Dermis microvascular lymphatic vessel endothelial cell (primary cell): ENCODE data around the gene DDX42. TPM values are rescaled to one million over a fixed set of nuclear protein-coding genes. Genes with fewer than 3 reads are reported as not detected.
A peak's percentile ranks its signal among the peaks of the same experiment; 100 is the strongest.
"Not testable (repeated sequence)": the region's sequence is repeated elsewhere in the genome, so short reads cannot be mapped to it uniquely, and the experiment has no call there.

Experiments
- DNase-seq, 2 donors: peaks; one replicate each; pipeline versions ENCODE4 v3.0.0 to v3.0.0-alpha.2; 2010; ENCODE audit warnings: low read depth in 2 of 2
- total RNA-seq: library from RNA; depleted of rRNA; stranded (reverse); fragments of >200 nt; gene quantifications from 2 replicates; pipeline ENCODE4 v1.2.1, GENCODE V29; 2014

DDX42 gene
- total RNA-seq, 1 donor from 2014 or later = 36.1 TPM

DNA sequence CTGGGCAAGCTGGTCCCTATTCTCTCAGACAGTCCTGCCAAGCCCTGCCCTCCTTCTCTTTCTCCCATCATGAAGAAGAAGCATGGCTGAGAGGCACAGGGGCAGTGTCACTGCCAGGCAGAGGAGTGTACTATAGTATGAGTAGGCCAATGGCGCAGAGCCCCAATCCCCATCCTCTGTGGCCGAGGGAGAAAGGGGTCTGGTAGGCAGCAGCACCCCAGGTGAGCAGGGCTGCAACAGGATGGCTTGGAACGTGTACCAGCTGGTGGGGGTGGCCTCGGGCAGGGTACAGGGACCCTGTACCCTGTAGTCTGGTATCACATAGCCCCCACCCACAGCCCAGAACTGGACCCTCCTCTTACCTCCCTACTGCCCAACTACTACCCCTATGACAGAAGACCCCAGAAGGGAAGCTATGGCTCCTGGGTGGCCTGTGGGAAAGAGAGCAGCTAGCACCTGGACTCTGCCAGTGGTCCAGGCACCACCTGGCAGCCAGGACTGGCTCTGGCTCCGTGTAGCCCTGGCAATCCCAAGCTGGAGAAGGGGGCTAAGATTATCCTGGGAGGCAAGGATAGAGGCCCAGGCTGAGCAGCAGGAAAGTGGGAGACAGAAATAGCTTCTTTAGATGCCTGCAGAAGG, 64.1 kb downstream of the DDX42 start:
- DNase-seq = no peak

GRCh38 chr17:63838631-63839171, 64.7 kb downstream of the DDX42 start:
- no peak for DNase-seq

DNA sequence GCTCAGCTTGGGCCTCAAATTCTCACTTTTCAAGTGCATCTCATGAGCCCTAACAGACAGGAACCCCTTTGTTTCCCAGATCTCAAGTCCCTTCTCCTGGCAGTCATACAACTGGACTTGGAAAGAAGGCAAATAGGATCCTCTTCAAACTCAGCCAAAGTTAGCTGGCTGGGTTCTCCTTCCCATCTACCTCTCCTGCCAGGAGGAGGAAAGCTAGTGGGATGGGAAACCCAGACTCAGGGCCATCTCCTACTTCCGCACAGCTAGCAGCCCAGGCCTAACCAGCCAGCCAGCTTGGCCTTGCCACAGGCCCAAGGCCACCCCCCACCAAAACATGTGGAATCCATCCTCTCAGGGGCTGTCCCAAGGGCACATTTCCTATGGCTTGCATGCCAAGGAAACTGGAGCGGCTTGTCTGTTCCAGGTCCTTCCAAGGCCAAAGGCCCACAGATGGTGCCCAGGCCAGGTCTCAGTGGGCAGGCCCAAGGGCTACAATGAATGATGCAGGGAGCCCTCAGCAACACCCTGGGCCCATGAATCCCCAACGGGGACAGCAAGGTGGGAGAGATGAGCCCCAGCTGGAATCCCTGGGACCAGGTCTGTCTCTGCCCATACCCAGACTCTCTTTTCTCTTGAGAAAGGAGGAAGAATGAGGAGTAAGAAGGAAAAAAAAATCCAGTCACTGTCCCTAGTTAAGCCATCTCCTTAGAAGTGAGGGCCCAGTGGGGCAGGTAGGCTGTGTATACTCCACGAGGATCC, 66.8 kb downstream of the DDX42 start:
- DNase-seq = no peak

DNA sequence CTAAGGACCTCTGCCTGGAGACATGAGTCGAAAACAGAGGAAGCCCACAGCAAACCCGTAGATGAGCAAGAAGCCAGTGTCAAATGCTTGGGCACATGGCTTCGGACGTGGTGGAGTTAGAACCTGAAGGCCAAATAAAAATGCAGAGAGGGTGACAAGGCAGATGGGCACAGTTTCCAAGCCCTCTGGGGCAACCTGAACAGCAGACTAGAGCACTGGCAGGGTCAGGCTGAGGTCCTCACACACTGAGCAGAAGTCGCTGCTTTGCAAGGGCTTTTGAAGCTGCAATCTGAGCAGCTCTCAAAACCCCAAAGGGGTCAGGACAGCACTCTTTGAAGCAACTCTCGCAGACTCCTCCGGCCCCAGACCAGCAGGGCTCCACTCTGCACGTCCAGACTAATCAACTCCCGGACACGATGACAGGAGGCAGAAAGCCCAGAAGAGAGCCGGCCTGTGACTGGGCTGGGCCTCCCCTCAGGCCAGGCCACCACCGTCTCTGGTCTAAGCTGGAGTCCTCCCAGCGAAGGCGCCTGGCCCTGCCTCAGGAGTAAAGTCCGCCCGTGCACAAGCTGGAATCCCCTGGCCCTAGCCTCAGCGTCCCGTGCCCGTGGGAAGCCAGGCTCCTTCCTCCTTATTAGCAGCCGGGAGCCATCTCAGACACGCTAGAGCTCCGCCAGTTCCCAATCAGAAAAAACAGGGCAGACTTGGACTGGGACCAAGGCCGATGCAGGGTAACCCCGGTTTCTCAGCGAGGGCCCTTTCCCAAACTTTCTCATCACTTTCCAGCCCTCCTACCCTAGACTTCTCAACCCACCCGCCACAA, 67.6 kb downstream of the DDX42 start:
- peak in 1 of 2 donors; percentile 39 for DNase-seq

DNA sequence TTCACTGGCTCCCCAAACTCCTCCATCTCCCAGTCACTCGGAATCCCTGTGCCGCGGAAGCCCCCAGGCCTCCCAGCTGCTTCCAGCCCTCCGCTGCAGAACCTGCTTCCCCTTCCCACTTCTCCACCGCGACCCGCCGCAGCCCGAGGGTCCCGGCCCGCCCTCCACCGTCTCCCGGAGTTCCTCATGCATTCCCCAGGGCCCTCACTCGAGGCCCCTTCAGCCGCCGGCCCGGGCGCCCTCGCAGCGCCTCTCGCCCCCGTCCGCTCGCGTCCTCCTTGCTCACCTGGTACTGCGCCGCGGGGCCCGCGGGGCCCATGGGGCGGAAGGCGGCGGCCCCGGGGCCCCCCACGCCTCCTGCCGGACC, 68.2 kb downstream of the DDX42 start:
- no peak for DNase-seq

GRCh38 chr17:63842540-63843386, 68.8 kb downstream of the DDX42 start, which contains the start of gene SMARCD2:
TSS of gene SMARCD2 (minus strand) at chr17:63842685. CDS start at chr17:63842674, 11 bp downstream.
- peak; percentile 99 for DNase-seq

GRCh38 chr17:63843387-63843888, 69.5 kb downstream of the DDX42 start:
- peak; percentile 49 to 78 for DNase-seq

GRCh38 chr17:63843910-63844677, 70.1 kb downstream of the DDX42 start:
- DNase-seq = no peak

DNA sequence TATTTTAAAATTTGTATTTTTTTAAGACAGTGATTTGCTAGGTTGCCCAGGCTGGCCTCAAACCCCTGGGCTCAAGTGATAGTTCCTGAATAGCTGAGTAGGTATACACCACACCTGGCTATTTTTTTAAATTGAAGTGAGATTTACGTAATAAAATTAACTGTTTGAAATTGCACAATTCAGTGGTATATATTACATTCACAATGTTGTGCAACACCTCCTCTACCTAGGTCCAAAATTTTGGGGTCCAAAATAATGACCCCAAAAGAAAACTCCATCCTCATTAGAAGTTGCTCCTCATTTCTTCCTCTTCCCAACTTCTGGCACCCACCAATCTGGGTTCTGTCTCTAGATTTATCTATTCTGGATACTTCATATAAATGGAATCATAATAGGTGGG, 71.5 kb downstream of the DDX42 start:
- DNase-seq = no peak

DNA sequence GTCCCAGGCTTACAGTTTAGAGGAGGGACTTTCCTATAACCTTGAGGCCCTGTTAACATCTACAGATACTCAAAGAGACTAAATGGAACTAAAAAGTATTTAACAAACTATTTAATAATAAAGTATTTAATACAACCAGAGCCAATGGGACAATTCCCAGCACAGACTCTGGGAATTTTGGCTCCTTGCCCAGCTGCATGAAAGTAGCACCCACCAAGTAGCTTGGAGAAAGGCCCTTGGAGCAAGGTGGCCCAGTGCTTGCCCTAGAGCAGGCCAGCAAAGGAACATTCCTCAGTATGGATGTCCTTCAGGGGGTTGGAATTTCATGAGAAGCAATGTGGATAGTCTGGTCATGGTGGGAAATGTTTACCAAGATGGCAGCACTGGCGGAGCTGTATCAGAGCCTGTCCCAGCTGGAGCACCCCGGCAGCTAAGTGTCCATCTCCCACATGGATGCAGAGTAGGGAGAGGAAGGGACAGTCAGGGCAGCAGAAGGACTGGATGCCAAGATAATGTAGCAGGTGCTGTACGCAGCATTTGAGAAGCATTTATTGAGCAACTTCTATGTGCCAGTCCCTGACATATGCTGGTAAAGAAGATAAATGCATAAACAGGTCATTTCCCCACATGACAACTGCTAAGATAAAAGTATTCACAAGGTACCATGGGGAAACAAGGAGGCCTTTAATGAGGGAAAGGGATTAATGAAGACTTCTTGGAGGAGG, 73.7 kb downstream of the DDX42 start:
- no peak for DNase-seq

GRCh38 chr17:63848834-63849689, 75.1 kb downstream of the DDX42 start:
- DNase-seq = peak; percentile 69 to 88

DNA sequence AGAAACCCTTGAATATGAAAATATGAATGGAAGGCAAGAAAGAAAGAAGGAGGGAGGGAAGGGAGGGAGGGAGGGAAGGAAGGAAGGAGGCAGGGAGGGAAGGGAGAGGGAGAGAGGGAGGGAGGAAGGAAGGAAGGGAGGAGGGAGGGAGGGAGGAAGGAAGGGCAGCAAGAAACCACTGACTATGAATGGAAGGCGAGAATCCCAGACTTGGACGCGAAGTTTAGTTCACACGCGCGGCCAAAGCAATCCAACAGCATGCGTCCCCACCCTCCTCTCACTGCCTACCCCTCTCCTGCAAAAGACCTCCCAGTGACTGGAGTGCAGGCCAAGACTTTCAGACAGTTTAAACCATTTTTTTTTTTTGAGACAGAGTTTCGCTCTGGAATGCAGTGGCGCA, 76.4 kb downstream of the DDX42 start:
- no peak for DNase-seq

- no peak for DNase-seq
Observed at GRCh38 chr17:63853260-63853659, 79.3 kb downstream of the DDX42 start.

- DNase-seq = no peak
Observed at GRCh38 chr17:63854709-63855108, 80.7 kb downstream of the DDX42 start.

- no peak for DNase-seq
Observed at GRCh38 chr17:63855185-63855584, 81.2 kb downstream of the DDX42 start.

GRCh38 chr17:63856425-63856824, 82.5 kb downstream of the DDX42 start:
- DNase-seq = not testable (repeated sequence)

- DNase-seq = no peak
Observed at GRCh38 chr17:63859257-63859656, 85.3 kb downstream of the DDX42 start.

DNA sequence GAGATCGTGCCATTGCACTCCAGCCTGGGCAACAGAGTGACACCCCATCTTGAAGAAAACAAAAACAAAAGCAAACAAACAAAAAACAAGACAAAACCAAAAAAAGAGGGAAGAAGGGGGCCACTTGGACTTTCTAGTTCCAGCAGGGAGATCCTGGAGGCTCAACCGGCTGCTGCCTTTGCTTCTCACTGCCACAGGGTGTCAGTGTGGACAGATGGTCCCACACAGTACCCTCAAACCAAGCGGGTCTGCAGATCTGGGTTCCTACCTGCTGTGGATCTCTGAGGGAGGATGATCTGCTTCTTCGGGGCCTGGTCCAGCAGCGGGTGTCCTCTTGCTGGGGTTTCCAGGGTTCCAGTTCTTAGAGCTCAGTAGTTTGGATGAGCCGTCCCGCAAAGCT, 92.7 kb downstream of the DDX42 start:
- not testable (repeated sequence) for DNase-seq
